ENCODE data around the gene CIDEB.

GRCh38 chr14:24261969-24262327 lies 45.8 kb downstream of the CIDEB start:
- TF ChIP-seq SMAD3 (CRISPR knock-in tag; conservative IDR thresholded peaks at IDR 0.05) = no peak
- no peak for TF ChIP-seq ZBTB1 (CRISPR knock-in tag; IDR thresholded peaks at IDR 0.05; ENCODE audit: borderline replicate concordance, low read depth)
- TF ChIP-seq TEAD4 (IDR thresholded peaks at IDR 0.05; ENCODE audit: low read length) = no peak
- TF ChIP-seq TEAD4 (CRISPR knock-in tag; IDR thresholded peaks at IDR 0.05; ENCODE audit: borderline replicate concordance) = no peak
- no peak for TF ChIP-seq CEBPB (tag; IDR thresholded peaks at IDR 0.05)
- no peak for TF ChIP-seq POLR2AphosphoS5 (IDR thresholded peaks at IDR 0.05; ENCODE audit: control insufficient read depth, insufficient read depth, low read depth, low read length)

Data from K562 (cell line).